Measurements from ENCODE around the gene PTCD1. TPM values are rescaled to one million over a fixed set of nuclear protein-coding genes. Genes with fewer than 3 reads are reported as not detected.

The PTCD1 gene
- total and polyA plus RNA-seq, 2 experiments from 2014 or later, result 12.2 to 13.4 TPM

DNA sequence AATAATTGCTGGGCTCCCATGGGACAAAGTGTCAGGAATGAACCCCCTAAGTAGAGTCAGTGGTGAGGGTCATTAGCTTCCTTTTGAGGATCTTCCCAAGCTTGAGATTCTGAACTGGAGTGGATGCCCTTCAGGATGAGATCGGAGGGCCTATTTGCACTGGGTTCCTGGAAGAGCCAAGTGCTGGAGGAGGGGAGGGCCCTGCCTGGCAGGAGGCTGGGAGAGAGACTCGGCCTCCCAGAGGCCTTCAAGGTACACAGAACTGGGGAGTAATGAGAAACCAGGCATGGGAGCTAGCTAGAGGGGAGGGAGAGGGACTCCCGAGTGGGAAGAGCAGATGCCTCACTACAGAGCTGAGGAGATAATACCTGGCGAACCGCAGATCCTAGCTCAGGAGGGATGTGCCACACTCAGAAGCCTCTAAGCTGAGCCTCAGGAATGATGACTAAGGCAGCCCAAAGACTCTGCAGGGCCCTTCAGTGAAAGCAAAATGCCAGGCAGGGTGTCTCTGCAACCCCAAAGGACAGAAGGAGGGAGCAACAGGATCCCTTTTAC lies 39.6 kb downstream of the PTCD1 start:
- Mint-ChIP-seq H3K9me3 (no peaks in the 10 kb centered on the region), H3K27me3 (ENCODE audit: insufficient read depth, low read depth, poor library complexity) (peaks cover 30% of the 10 kb centered on the region), H3K4me3 (no peak overlapping the region), H3K27ac (no peak overlapping the region), H3K4me1 (peaks cover 8% of the 10 kb centered on the region; the same call in 2 of the 3 replicates), H3K36me3 (ENCODE audit: low read depth) (peaks cover 92% of the 10 kb centered on the region)
- no peak overlapping the region for H2AFZ ChIP-seq
- peaks cover 30% of the 10 kb centered on the region for H4K20me1 ChIP-seq (replicated peaks; ENCODE audit: insufficient read depth)
- DNase-seq (ENCODE audit: low spot score) (no peak), ATAC-seq (no peak)
- H3K4me3 ChIP-seq, result no peak overlapping the region
- no peaks in the 10 kb centered on the region for H3K9me2 ChIP-seq (ENCODE audit: insufficient read depth)
- peaks cover 29% of the 10 kb centered on the region for H3F3A ChIP-seq (replicated peaks; ENCODE audit: low read depth)
- H3K4me1 ChIP-seq (ENCODE audit: insufficient read depth), result 0 out of 2 replicates have a peak, but pooled peaks cover under 1% of the 10 kb centered on the region
- no peak overlapping the region for H3K4me2 ChIP-seq
- H3K27me3 ChIP-seq (ENCODE audit: insufficient read depth), result no peaks in the 10 kb centered on the region
- H3K27ac ChIP-seq (ENCODE audit: low read depth), result no peak overlapping the region
- H3K36me3 ChIP-seq (ENCODE audit: insufficient read depth), result peaks cover 38% of the 10 kb centered on the region
- TF ChIP-seq POLR2AphosphoS5 (IDR thresholded peaks at IDR 0.05; ENCODE audit: low read depth) (no peak), ZNF331 (CRISPR knock-in tag; IDR thresholded peaks at IDR 0.05; ENCODE audit: low read depth) (no peak), ZNF462 (CRISPR knock-in tag; IDR thresholded peaks at IDR 0.05) (no peak), ZNF114 (CRISPR knock-in tag; IDR thresholded peaks at IDR 0.05) (no peak), REST (IDR thresholded peaks at IDR 0.05; ENCODE audit: unreplicated experiment) (no peak), JUNB (IDR thresholded peaks at IDR 0.05; ENCODE audit: unreplicated experiment) (no peak), EZH2 (IDR thresholded peaks at IDR 0.05; ENCODE audit: low read depth, unreplicated experiment) (no peak), EZH2phosphoT487 (IDR thresholded peaks at IDR 0.05; ENCODE audit: unreplicated experiment) (no peak), STAT1 (IDR thresholded peaks at IDR 0.05; ENCODE audit: unreplicated experiment) (no peak), ETS1 (IDR thresholded peaks at IDR 0.05) (no peak), NANOG (IDR thresholded peaks at IDR 0.05; ENCODE audit: borderline replicate concordance) (no peak), CREB1 (CRISPR knock-in tag; IDR thresholded peaks at IDR 0.05; ENCODE audit: low read depth) (no peak)
- peaks cover 9% of the 10 kb centered on the region for H3K79me2 ChIP-seq (replicated peaks; ENCODE audit: insufficient read depth)

All from GM23338 (cell line).